CD4-positive, alpha-beta T cell treated with Interleukin-6 at 100 ng/mL for 8 hours (primary cell): ENCODE data around the gene SLC25A43.
A peak's percentile ranks its signal among the peaks of the same experiment; 100 is the strongest.
"Not testable (repeated sequence)": the region's sequence is repeated elsewhere in the genome, so short reads cannot be mapped to it uniquely, and the experiment has no call there.

Experiments used
- DNase-seq: peaks from one replicate; pipeline ENCODE4 v3.0.0-alpha.2; 2020; ENCODE audit warnings: mixed read lengths, low spot score

Gene SLC25A43

GRCh38 chrX:119467842-119468550, 68.9 kb downstream of the SLC25A43 start, which contains the start of gene SLC25A5:
Gene SLC25A5, plus strand, starts transcription at chrX:119468444. Its CDS starts 72 bp downstream, at chrX:119468516.
- peak; percentile 81 for DNase-seq

- peak; percentile 84 for DNase-seq
Observed at GRCh38 chrX:119468551-119469312, 69.6 kb downstream of the SLC25A43 start.

GRCh38 chrX:119469313-119469635, 70.1 kb downstream of the SLC25A43 start:
- DNase-seq, result no peak

- no peak for DNase-seq
Observed at GRCh38 chrX:119474615-119475388, 75.7 kb downstream of the SLC25A43 start.

GRCh38 chrX:119475389-119476101, 76.4 kb downstream of the SLC25A43 start:
- DNase-seq, result no peak

- no peak for DNase-seq
Observed at GRCh38 chrX:119477812-119478232, 78.7 kb downstream of the SLC25A43 start.

GRCh38 chrX:119478504-119478903, 79.4 kb downstream of the SLC25A43 start:
- no peak for DNase-seq

- DNase-seq, result no peak
Observed at GRCh38 chrX:119479845-119480244, 80.7 kb downstream of the SLC25A43 start.

- no peak for DNase-seq
Observed at GRCh38 chrX:119481323-119481801, 82.2 kb downstream of the SLC25A43 start.

GRCh38 chrX:119482041-119482440, 82.9 kb downstream of the SLC25A43 start:
- DNase-seq, result no peak

- peak; percentile 57 for DNase-seq
Observed at GRCh38 chrX:119482481-119483480, 83.6 kb downstream of the SLC25A43 start.

GRCh38 chrX:119486745-119487144, 87.6 kb downstream of the SLC25A43 start:
- DNase-seq, result no peak

GRCh38 chrX:119487766-119488165, 88.6 kb downstream of the SLC25A43 start:
- DNase-seq, result not testable (repeated sequence)

- DNase-seq, result peak; percentile 25
Observed at GRCh38 chrX:119488749-119489148, 89.6 kb downstream of the SLC25A43 start.

GRCh38 chrX:119489212-119490074, 90.3 kb downstream of the SLC25A43 start:
- DNase-seq, result no peak

GRCh38 chrX:119492463-119492862, 93.3 kb downstream of the SLC25A43 start:
- no peak for DNase-seq

- DNase-seq, result not testable (repeated sequence)
Observed at GRCh38 chrX:119493851-119494495, 94.8 kb downstream of the SLC25A43 start.

- no peak for DNase-seq
Observed at GRCh38 chrX:119495734-119496726, 96.9 kb downstream of the SLC25A43 start.
